ENCODE data around the gene RARRES1. TPM values are rescaled to one million over a fixed set of nuclear protein-coding genes. Genes with fewer than 3 reads are reported as not detected.

RARRES1 gene
- total RNA-seq, 1 experiment from 2014 or later: not detected

- no peak for DNase-seq (ENCODE audit: extremely low read depth, low read depth)
Observed at GRCh38 chr3:158649791-158650190, 82.5 kb downstream of the RARRES1 start.

Small RNAs within 50 kb of the gene (small RNA-seq; reads per million reads assigned to genes)
- 0 reads per million in 2 experiments for gene AC080013.6

Other genes with a start within 250 kb of the RARRES1 start
- 6.6 and 8.5 TPM in 2 replicates for gene MLF1, start 161.3 kb downstream of the RARRES1 start, total RNA-seq (2014; rRNA removed; shearing (Covaris generic))
- 32.8 and 48.7 TPM in 2 replicates for gene GFM1, start 87.9 kb downstream of the RARRES1 start, total RNA-seq (2014; rRNA removed; shearing (Covaris generic))
- 35.7 and 42.6 TPM in 2 replicates for gene LXN, start 59.8 kb downstream of the RARRES1 start, total RNA-seq (2014; rRNA removed; shearing (Covaris generic))
- 28.6 and 30.9 TPM in 2 replicates for gene MFSD1, start 69.6 kb upstream of the RARRES1 start, total RNA-seq (2014; rRNA removed; shearing (Covaris generic))

Measured in NCI-H460 (cell line).